Transverse colon (tissue), 4 donors: ENCODE measurements around the gene SIN3A. TPM values are rescaled to one million over a fixed set of nuclear protein-coding genes. Genes with fewer than 3 reads are reported as not detected.

Experiments used
- DNase-seq: peaks from one replicate; pipeline ENCODE4 v3.0.0-alpha.2; 2019
- H3K27ac ChIP-seq, 4 donors: fragments of 200-600 bp; sonication (generic); 2 replicates each; pipeline ENCODE4 v1.5.1; 2016 to 2018; ENCODE audit warnings: inconsistent platforms in 4 of 4
- H3K27me3 ChIP-seq: fragments of 200-600 bp; sonication (generic); 2 replicates; pipeline ENCODE4 v1.5.1; 2017; ENCODE audit warnings: inconsistent platforms
- H3K36me3 ChIP-seq, 4 donors: fragments of 200-600 bp; sonication (generic); 2 replicates each; pipeline ENCODE4 v1.5.1; 2017 to 2019; ENCODE audit warnings: inconsistent platforms in 4 of 4
- H3K4me1 ChIP-seq, 4 donors: fragments of 200-600 bp; sonication (generic); 2 replicates each; pipeline ENCODE4 v1.5.1; 2017 to 2020; ENCODE audit warnings: inconsistent platforms in 4 of 4
- H3K4me3 ChIP-seq, 4 donors: fragments of 200-600 bp; sonication (generic); 1 replicate in 1 of 4; 2 replicates in 3 of 4; pipeline versions ENCODE4 v1.5.1 to v1.6.1; 2017 to 2019; ENCODE audit warnings: inconsistent platforms in 4 of 4
- H3K9me3 ChIP-seq, 2 donors: fragments of 200-600 bp; sonication (generic); 2 replicates each; pipeline ENCODE4 v1.5.1; 2017 to 2019; ENCODE audit warnings: inconsistent platforms in 2 of 2
- EP300 ChIP-seq: sonication (generic); formaldehyde crosslinking; IDR thresholded peaks from one replicate; pipeline ENCODE4 v1.6.1; 2017; ENCODE audit warnings: antibody characterized with exemption, low read depth
- POLR2A ChIP-seq: fragments of 450-650 bp; IDR thresholded peaks from one replicate; pipeline ENCODE4 v1.6.1; 2016; ENCODE audit warnings: antibody characterized with exemption, mild to moderate bottlenecking, moderate library complexity
- POLR2AphosphoS5 ChIP-seq, 3 donors: sonication (generic); formaldehyde crosslinking; IDR thresholded peaks; one replicate each; pipeline ENCODE4 v1.6.1; 2016; ENCODE audit warnings: antibody characterized with exemption in 3 of 3
- WGBS, 2 donors: methylation state at CpG; one replicate each; pipeline ENCODE4 v1.1.5; 2018; ENCODE audit warnings: low coverage in 1 of 2; 5-methylcytosine and 5-hydroxymethylcytosine counted together
- in situ Hi-C, 4 donors: fragments of 200-750 bp; cut with MboI; loops; one replicate each; pipeline versions ENCODE4 v1.15.0 to v1.15.1; 2017; ENCODE audit warnings: low sequenced_read_pairs in 3 of 4, low pct_ligation_motif_present in 1 of 4, low pct_unique_long_range_greater_than_20kb in 1 of 4
- intact Hi-C: fragments of 100-400 bp; cut with DNase I; formaldehyde crosslinking; loops from one replicate; pipeline ENCODE4 v1.15.1; 2023; ENCODE audit warnings: low total_unique reads
- total RNA-seq, 4 donors: library from RNA; depleted of rRNA; stranded (reverse); fragments of >200 nt; gene quantifications; one replicate each; pipeline ENCODE4 v1.1.0, GENCODE V29; 2016
- TF ChIP-seq, protein P1 (sequence below), 5 experiments: fragments of 200-600 bp in 3 of 5; fragments of 450-650 bp in 2 of 5; sonication (generic) in 3 of 5; IDR thresholded peaks; 1 replicate in 2 of 5; 2 replicates in 3 of 5; pipeline ENCODE4 v1.5.1; 2016 to 2017; ENCODE audit warnings: antibody characterized with exemption in 5 of 5, inconsistent platforms in 3 of 5, mild to moderate bottlenecking in 2 of 5, moderate library complexity in 1 of 5

The SIN3A gene
- total RNA-seq, 4 donors from 2014 or later, result 39.3 to 88.0 (median 72.6) TPM

GRCh38 chr15:75371901-75372688 lies 79.4 kb downstream of the SIN3A start:
- whole genome bisulfite sequencing, 2 donors, result 94 to 97% methylated on average over 8 to 11 of the region's 11 CpGs
- TF ChIP-seq, protein P1, sequence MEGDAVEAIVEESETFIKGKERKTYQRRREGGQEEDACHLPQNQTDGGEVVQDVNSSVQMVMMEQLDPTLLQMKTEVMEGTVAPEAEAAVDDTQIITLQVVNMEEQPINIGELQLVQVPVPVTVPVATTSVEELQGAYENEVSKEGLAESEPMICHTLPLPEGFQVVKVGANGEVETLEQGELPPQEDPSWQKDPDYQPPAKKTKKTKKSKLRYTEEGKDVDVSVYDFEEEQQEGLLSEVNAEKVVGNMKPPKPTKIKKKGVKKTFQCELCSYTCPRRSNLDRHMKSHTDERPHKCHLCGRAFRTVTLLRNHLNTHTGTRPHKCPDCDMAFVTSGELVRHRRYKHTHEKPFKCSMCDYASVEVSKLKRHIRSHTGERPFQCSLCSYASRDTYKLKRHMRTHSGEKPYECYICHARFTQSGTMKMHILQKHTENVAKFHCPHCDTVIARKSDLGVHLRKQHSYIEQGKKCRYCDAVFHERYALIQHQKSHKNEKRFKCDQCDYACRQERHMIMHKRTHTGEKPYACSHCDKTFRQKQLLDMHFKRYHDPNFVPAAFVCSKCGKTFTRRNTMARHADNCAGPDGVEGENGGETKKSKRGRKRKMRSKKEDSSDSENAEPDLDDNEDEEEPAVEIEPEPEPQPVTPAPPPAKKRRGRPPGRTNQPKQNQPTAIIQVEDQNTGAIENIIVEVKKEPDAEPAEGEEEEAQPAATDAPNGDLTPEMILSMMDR (IDR thresholded peaks at IDR 0.05), result no peak
- no peak for TF ChIP-seq EP300
- peaks cover 8 to 22% (median 18%) of the 10 kb centered on the region in 4 donors for H3K4me1 ChIP-seq
- DNase-seq, result no peak
- H3K27me3 ChIP-seq, result no peaks in the 10 kb centered on the region
- H3K27ac ChIP-seq, result no peak overlapping the region
- peaks cover 0 to 31% (median 15%) of the 10 kb centered on the region in 4 donors for H3K36me3 ChIP-seq
- intact Hi-C loops, result no loop called here
- no peak overlapping the region for H3K4me3 ChIP-seq
- in situ Hi-C loops, result loop anchor here in 3 of 4 donors (25.0 kb wide), 1 partner anchor 265 kb away; the partner anchor contains the start of genes IMP3 (in 3 of the 3), SNUPN (in 3 of the 3) and SNX33 (in 3 of the 3)
- H3K9me3 ChIP-seq, result no peaks in the 10 kb centered on the region

- in situ Hi-C loops (loop anchor here in 3 of 4 donors (25.0 kb wide), 1 partner anchor 266 kb away; the partner anchor contains the start of genes IMP3 (in 3 of the 3), SNUPN (in 3 of the 3) and SNX33 (in 3 of the 3)), intact Hi-C loops (no loop called here)
- no peaks in the 10 kb centered on the region for H3K9me3 ChIP-seq
- WGBS, 2 donors, result 83 to 94% methylated on average over 1 of the region's 1 CpG
- H3K4me3 ChIP-seq, result no peak overlapping the region
- peaks cover 0 to 31% (median 15%) of the 10 kb centered on the region in 4 donors for H3K36me3 ChIP-seq
- peaks cover 8 to 22% (median 18%) of the 10 kb centered on the region in 4 donors for H3K4me1 ChIP-seq
- TF ChIP-seq POLR2A (no peak), POLR2AphosphoS5 (IDR thresholded peaks at IDR 0.05) (no peak), EP300 (no peak)
- TF ChIP-seq, protein P1 (IDR thresholded peaks at IDR 0.05), result no peak
- no peak for DNase-seq
- no peaks in the 10 kb centered on the region for H3K27me3 ChIP-seq
- H3K27ac ChIP-seq, result no peak overlapping the region
These were observed 80.0 kb downstream of the SIN3A start for GRCh38 chr15:75371486-75371885.

- no peaks in the 10 kb centered on the region for H3K9me3 ChIP-seq
- no peaks in the 10 kb centered on the region for H3K27me3 ChIP-seq
- no peak for DNase-seq
- intact Hi-C loops, result no loop called here
- H3K4me1 ChIP-seq, result peaks cover 8 to 22% (median 18%) of the 10 kb centered on the region in 4 donors
- peaks cover 0 to 28% (median 11%) of the 10 kb centered on the region in 4 donors for H3K36me3 ChIP-seq
- peak overlapping the region in 1 of 4 donors; percentile 81 for H3K4me3 ChIP-seq
- peak overlapping the region; percentile 94 to 99 (median 99) for H3K27ac ChIP-seq
- WGBS, 2 donors, result 88 to 94% methylated on average over 5 to 7 of the region's 7 CpGs
- TF ChIP-seq, protein P1 (IDR thresholded peaks at IDR 0.05), result no peak
- no peak for TF ChIP-seq EP300
- no peak for TF ChIP-seq POLR2AphosphoS5 (IDR thresholded peaks at IDR 0.05)
- no peak for TF ChIP-seq POLR2A
- in situ Hi-C loops, result loop anchor here in 3 of 4 donors (10.0 to 25.0 kb wide), 2 partner anchors 85 to 267 kb away; partner anchors contain the start of genes IMP3 (in 3 of the 3), SNUPN (in 3 of the 3), SNX33 (in 3 of the 3) and SIN3A (in 1 of the 3)
These were observed 81.5 kb downstream of the SIN3A start for GRCh38 chr15:75369897-75370581.
